H1 (cell line): ENCODE data around the gene XIRP1. TPM values are rescaled to one million over a fixed set of nuclear protein-coding genes. Genes with fewer than 3 reads are reported as not detected.

Experiments
- CTCF ChIA-PET: fragments of 300-600 bp; sonication (Branson Sonifier 250); formaldehyde crosslinking; loops from one replicate; lab custom pipeline; 2021; ENCODE audit not compliant: partially characterized antibody; lab: Charles Lee
- POLR2A ChIA-PET: fragments of 300-600 bp; sonication (Branson Sonifier 250); formaldehyde crosslinking; loops from one replicate; lab custom pipeline; 2021; ENCODE audit warnings: inconsistent platforms; ENCODE audit not compliant: partially characterized antibody; lab: Charles Lee
- DNase-seq, 2 experiments: peaks; one replicate each; pipeline versions ENCODE4 v3.0.0 to v3.0.0-alpha.2; 2010 to 2022; ENCODE audit warnings: low spot score in 2 of 2, low read depth in 1 of 2, mixed read lengths in 1 of 2
- FAIRE-seq: peaks from 2 replicates; lab custom pipeline; 2011; peaks lifted over from hg19 to GRCh38; lab: Jason Lieb, UNC
- H2AFZ ChIP-seq: 2 replicates; pipeline ENCODE4 v1.8.1; 2012; ENCODE audit warnings: low read length, inconsistent platforms
- H2AK5ac ChIP-seq: 2 replicates; pipeline ENCODE4 v1.6.1; 2013; ENCODE audit warnings: low read depth, low read length
- H2BK120ac ChIP-seq: replicated peaks from 2 replicates; pipeline ENCODE3; 2013; ENCODE audit warnings: low read depth, low read length, inconsistent platforms
- H2BK12ac ChIP-seq: 2 replicates; pipeline ENCODE4 v1.6.1; 2013; ENCODE audit warnings: low read depth, low read length
- H2BK15ac ChIP-seq: 2 replicates; pipeline ENCODE4 v1.6.1; 2013; ENCODE audit warnings: low read length
- H2BK20ac ChIP-seq: 2 replicates; pipeline ENCODE4 v1.6.1; 2013; ENCODE audit warnings: low read length
- H2BK5ac ChIP-seq: 2 replicates; pipeline ENCODE4 v1.6.1; 2013; ENCODE audit warnings: low read depth, low read length
- H3K14ac ChIP-seq: 2 replicates; pipeline ENCODE4 v1.6.1; 2013; ENCODE audit warnings: inconsistent platforms; ENCODE audit not compliant: insufficient read length
- H3K18ac ChIP-seq: 2 replicates; pipeline ENCODE4 v1.6.1; 2013; ENCODE audit warnings: low read length; ENCODE audit errors: extremely low read depth
- H3K23ac ChIP-seq: 2 replicates; pipeline ENCODE4 v1.6.1; 2013; ENCODE audit warnings: inconsistent platforms; ENCODE audit not compliant: insufficient read length
- H3K23me2 ChIP-seq: 2 replicates; pipeline ENCODE4 v1.6.1; 2013; ENCODE audit warnings: low read depth, low read length
- H3K27ac ChIP-seq: 2 replicates; pipeline ENCODE4 v1.6.1; 2011; ENCODE audit warnings: low read depth, low read length, inconsistent platforms
- H3K27me3 ChIP-seq, 4 experiments: replicated peaks in 1 of 4; 1 replicate in 1 of 4; 2 replicates in 3 of 4; pipeline versions ENCODE4 v1.6.1 to v1.8.1; 2011 to 2013; ENCODE audit warnings: low read length in 3 of 4, mild to moderate bottlenecking in 3 of 4, inconsistent platforms in 2 of 4, mixed read lengths in 2 of 4, moderate library complexity in 1 of 4; ENCODE audit not compliant: control insufficient read depth in 3 of 4, insufficient read depth in 3 of 4; ENCODE audit errors: extremely low read depth in 1 of 4
- H3K36me3 ChIP-seq, 4 experiments: 2 replicates each; pipeline versions ENCODE4 v1.6.1 to v1.8.1; 2011 to 2013; ENCODE audit warnings: mild to moderate bottlenecking in 4 of 4, low read length in 3 of 4, moderate library complexity in 2 of 4, control low read depth in 1 of 4, inconsistent platforms in 1 of 4; ENCODE audit not compliant: insufficient read depth in 4 of 4, control insufficient read depth in 2 of 4
- H3K4ac ChIP-seq: replicated peaks from 2 replicates; pipeline ENCODE3; 2013; ENCODE audit warnings: low read length, low read depth, mixed read lengths, inconsistent platforms; ENCODE audit not compliant: insufficient read length
- H3K4me1 ChIP-seq, 4 experiments: replicated peaks in 1 of 4; 1 replicate in 1 of 4; 2 replicates in 3 of 4; pipeline versions ENCODE4 v1.6.1 to v1.8.1; 2011 to 2013; ENCODE audit warnings: low read length in 3 of 4, inconsistent platforms in 2 of 4, mixed read lengths in 1 of 4; ENCODE audit not compliant: insufficient read depth in 4 of 4, control insufficient read depth in 3 of 4
- H3K4me2 ChIP-seq, 2 experiments: 2 replicates each; pipeline versions ENCODE4 v1.6.1 to v1.8.1; 2011 to 2013; ENCODE audit warnings: low read depth in 2 of 2, low read length in 2 of 2, control low read depth in 1 of 2, inconsistent platforms in 1 of 2, mild to moderate bottlenecking in 1 of 2; ENCODE audit not compliant: insufficient read depth in 1 of 2
- H3K4me3 ChIP-seq, 4 experiments: fragments of 200-600, 300-600 bp in 1 of 4; sonication (generic), shearing (Covaris generic), sonication (Bioruptor Twin) in 1 of 4; 2 replicates each; pipeline versions ENCODE4 v1.5.1 to v1.8.1; 2011 to 2016; ENCODE audit warnings: low read length in 4 of 4, low read depth in 3 of 4, control low read depth in 2 of 4, inconsistent platforms in 2 of 4, mild to moderate bottlenecking in 2 of 4, mixed read lengths in 1 of 4, moderate library complexity in 1 of 4; ENCODE audit not compliant: insufficient read depth in 2 of 4; ENCODE audit errors: extremely low read depth in 1 of 4
- H3K56ac ChIP-seq: replicated peaks from 2 replicates; pipeline ENCODE3; 2013; ENCODE audit warnings: low read depth, mild to moderate bottlenecking, mixed read lengths, low read length, inconsistent platforms; ENCODE audit not compliant: insufficient read length
- H3K79me1 ChIP-seq: 2 replicates; pipeline ENCODE4 v1.6.1; 2013; ENCODE audit warnings: low read depth, low read length, control low read depth
- H3K79me2 ChIP-seq, 2 experiments: 2 replicates each; pipeline versions ENCODE4 v1.6.1 to v1.8.1; 2012 to 2013; ENCODE audit warnings: low read length in 2 of 2, mild to moderate bottlenecking in 2 of 2, inconsistent platforms in 1 of 2; ENCODE audit not compliant: insufficient read depth in 2 of 2, control insufficient read depth in 1 of 2
- H3K9ac ChIP-seq, 4 experiments: replicated peaks in 1 of 4; 1 replicate in 1 of 4; 2 replicates in 3 of 4; pipeline versions ENCODE4 v1.6.1 to v1.8.1; 2011 to 2013; ENCODE audit warnings: low read depth in 3 of 4, low read length in 3 of 4, control low read depth in 2 of 4, mild to moderate bottlenecking in 2 of 4, moderate library complexity in 2 of 4, inconsistent platforms in 1 of 4; ENCODE audit errors: extremely low read depth in 1 of 4
- H3K9me3 ChIP-seq, 2 experiments: 2 replicates each; pipeline versions ENCODE4 v1.6.1 to v1.8.1; 2012 to 2013; ENCODE audit warnings: mild to moderate bottlenecking in 2 of 2, moderate library complexity in 2 of 2, control low read depth in 1 of 2, inconsistent platforms in 1 of 2, low read depth in 1 of 2, low read length in 1 of 2, mixed read lengths in 1 of 2; ENCODE audit not compliant: insufficient read depth in 2 of 2
- H4K20me1 ChIP-seq, 2 experiments: replicated peaks in 1 of 2; 2 replicates each; pipeline versions ENCODE3 to v1.8.1; 2011 to 2013; ENCODE audit warnings: inconsistent platforms in 2 of 2, low read length in 2 of 2, mild to moderate bottlenecking in 1 of 2; ENCODE audit not compliant: insufficient read depth in 2 of 2, control insufficient read depth in 1 of 2
- H4K5ac ChIP-seq: 2 replicates; pipeline ENCODE4 v1.6.1; 2013; ENCODE audit warnings: low read length, low read depth, mixed read lengths, inconsistent platforms; ENCODE audit not compliant: insufficient read length
- H4K8ac ChIP-seq: 2 replicates; pipeline ENCODE4 v1.8.0; 2013; ENCODE audit warnings: mild to moderate bottlenecking, moderate library complexity, low read length, inconsistent platforms; ENCODE audit not compliant: insufficient read depth; ENCODE audit errors: extremely low read depth
- H4K91ac ChIP-seq: replicated peaks from 2 replicates; pipeline ENCODE3; 2013; ENCODE audit warnings: low read length, mixed read lengths, inconsistent platforms; ENCODE audit not compliant: insufficient read length
- ASH2L ChIP-seq: fragments of 200-600, 300-600 bp; sonication (generic); IDR thresholded peaks from one replicate; pipeline ENCODE4 v1.7.1; 2017; ENCODE audit warnings: low read length
- EP300 ChIP-seq, 2 experiments: IDR thresholded peaks; 1 replicate in 1 of 2; 2 replicates in 1 of 2; pipeline ENCODE4 v1.6.1; 2011 to 2012; ENCODE audit warnings: low read depth in 2 of 2, low read length in 2 of 2, mild to moderate bottlenecking in 2 of 2, borderline replicate concordance in 1 of 2, inconsistent platforms in 1 of 2, moderate library complexity in 1 of 2
- NANOG ChIP-seq: IDR thresholded peaks from 2 replicates; pipeline ENCODE4 v1.6.1; 2011; ENCODE audit warnings: low read length, low read depth, mild to moderate bottlenecking, inconsistent platforms; ENCODE audit not compliant: insufficient read depth, poor library complexity, severe bottlenecking
- POLR2AphosphoS5 ChIP-seq: IDR thresholded peaks from 2 replicates; pipeline ENCODE4 v1.6.1; 2011; ENCODE audit warnings: low read depth, low read length
- RAD21 ChIP-seq, 2 experiments: IDR thresholded peaks in 1 of 2; conservative IDR thresholded peaks in 1 of 2; 2 replicates each; pipeline ENCODE4 v1.6.1; 2011; ENCODE audit warnings: low read depth in 2 of 2, low read length in 2 of 2, improper control_type of control experiment in 1 of 2, inconsistent platforms in 1 of 2, mild to moderate bottlenecking in 1 of 2, moderate library complexity in 1 of 2
- SIX5 ChIP-seq: IDR thresholded peaks from 2 replicates; pipeline ENCODE4 v1.6.1; 2011; ENCODE audit warnings: mild to moderate bottlenecking, low read depth, low read length
- WGBS, 2 experiments: shearing (Covaris generic) in 1 of 2; methylation state at CpG; one replicate each; pipeline versions ENCODE4 v1.1.6 to v1.1.7; 2013 to 2015; ENCODE audit warnings: low lambda C conversion rate in 2 of 2, mixed read lengths in 2 of 2, inconsistent platforms in 1 of 2, low coverage in 1 of 2, missing lambda C conversion rate in 1 of 2; ENCODE audit not compliant: insufficient replicate concordance in 2 of 2, insufficient coverage in 1 of 2, insufficient read length in 1 of 2; ENCODE audit errors: extremely low coverage in 1 of 2, missing lambda C conversion rate in 1 of 2; 5-methylcytosine and 5-hydroxymethylcytosine counted together
- polyA plus RNA-seq, 7 experiments: library from polyadenylated mRNA; depleted of rRNA in 3 of 7; stranded (reverse) in 5 of 7; unstranded in 2 of 7; fragments of >200 nt in 5 of 7; fragments of 200-250 nt in 2 of 7; gene quantifications; 1 replicate in 5 of 7; 2 replicates in 1 of 7; 4 replicates in 1 of 7; pipeline versions ENCODE4 v1.2.1 to v1.2.3, GENCODE V29; 2011 to 2013; ENCODE audit warnings: missing spikeins in 2 of 7, mixed read lengths in 2 of 7
- total RNA-seq: library from RNA; stranded (reverse); fragmentation: NEBNext Ultra II Directional; extraction: Animal tissue kit (Norgen Biotek cat#: 25700); gene quantifications from 2 replicates; pipeline ENCODE4 v1.2.1, GENCODE V29; 2021
- TF ChIP-seq, protein P1 (sequence below): IDR thresholded peaks from 2 replicates; pipeline ENCODE4 v1.6.1; 2011; ENCODE audit warnings: low read depth, mild to moderate bottlenecking, low read length; ENCODE audit not compliant: insufficient read depth

XIRP1 gene
- total and polyA plus RNA-seq, 2 of the 8 experiments (the other 6 are each of a cell fraction or from before 2014, with no cell fraction given), result not detected

- H3K79me2 ChIP-seq, result no peaks in the 10 kb centered on the region
- no peaks in the 10 kb centered on the region for H3K9me3 ChIP-seq
- no peak overlapping the region for H2BK120ac ChIP-seq
- H3K4ac ChIP-seq, result no peak overlapping the region
- H3K56ac ChIP-seq, result no peak overlapping the region
- ChIA-PET POLR2A (interaction anchor here (1.3 to 2.3 kb wide), 2 partner anchors 8 to 12 kb away, joined by 4 to 8 read pairs; no protein-coding TSS in a partner anchor), CTCF (interaction anchor here (1.0 to 6.8 kb wide), 2 partner anchors 50 to 149 kb away, joined by 4 to 43 read pairs; no protein-coding TSS in a partner anchor)
- H3K23ac ChIP-seq, result no peak overlapping the region
- H3K23me2 ChIP-seq, result no peaks in the 10 kb centered on the region
- no peak overlapping the region for H3K14ac ChIP-seq
- no peak overlapping the region for H4K5ac ChIP-seq
- peaks cover 0 to 7% of the 10 kb centered on the region in 2 experiments for H4K20me1 ChIP-seq
- no peak overlapping the region for H2BK15ac ChIP-seq
- H2AFZ ChIP-seq, result no peak overlapping the region
- FAIRE-seq (no peak), DNase-seq (no peak)
- no peak overlapping the region for H4K8ac ChIP-seq
- H3K9ac ChIP-seq, result no peak overlapping the region
- no peak overlapping the region for H2BK20ac ChIP-seq
- peaks cover 0 to 3% (median 0%) of the 10 kb centered on the region in 4 experiments; a peak in 1 of 7 replicates for H3K4me1 ChIP-seq
- no peak overlapping the region for H3K4me3 ChIP-seq
- H2AK5ac ChIP-seq, result no peak overlapping the region
- TF ChIP-seq ASH2L, result no peak
- no peak for TF ChIP-seq SIX5
- TF ChIP-seq, protein P1, sequence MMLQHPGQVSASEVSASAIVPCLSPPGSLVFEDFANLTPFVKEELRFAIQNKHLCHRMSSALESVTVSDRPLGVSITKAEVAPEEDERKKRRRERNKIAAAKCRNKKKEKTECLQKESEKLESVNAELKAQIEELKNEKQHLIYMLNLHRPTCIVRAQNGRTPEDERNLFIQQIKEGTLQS, result no peak
- TF ChIP-seq RAD21 (IDR thresholded peaks at IDR 0.05 in 1 of 2, conservative IDR thresholded peaks at IDR 0.05 in 1 of 2; ENCODE audit: low read depth in 2 of 2, low read length in 2 of 2), result no peak
- TF ChIP-seq EP300 (IDR thresholded peaks at IDR 0.05; ENCODE audit: borderline replicate concordance in 1 of 2, low read depth in 2 of 2, low read length in 2 of 2), result no peak
- no peak for TF ChIP-seq POLR2AphosphoS5
- no peak for TF ChIP-seq NANOG
- H3K4me2 ChIP-seq, result no peak overlapping the region
- H3K18ac ChIP-seq, result no peak overlapping the region
- no peak overlapping the region for H4K91ac ChIP-seq
- H3K36me3 ChIP-seq, result peaks cover 9 to 22% (median 11%) of the 10 kb centered on the region in 4 experiments; a peak in 6 of 8 replicates
- no peak overlapping the region for H3K27ac ChIP-seq
- WGBS, 2 experiments, result 91% methylated on average over 6 of the region's 7 CpGs; no CpG with 5 or more reads in 1 of the 2 experiments
- no peak overlapping the region for H2BK12ac ChIP-seq
- H3K27me3 ChIP-seq, result no peaks in the 10 kb centered on the region
- peaks cover 2% of the 10 kb centered on the region; the same call in 1 of the 2 replicates for H3K79me1 ChIP-seq
- H2BK5ac ChIP-seq, result no peak overlapping the region
These were observed 53.5 kb downstream of the XIRP1 start for GRCh38 chr3:39138804-39139415.
